GM19025 (cell line): ENCODE measurements around the gene VWA8.

Experiments
- ATAC-seq: cut with Tn5 transposase; IDR thresholded peaks from one replicate; pipeline ENCODE4 v1.9.1; 2021; ENCODE audit warnings: mild to moderate bottlenecking, low read depth, moderate library complexity; ENCODE audit not compliant: unreplicated experiment

The VWA8 gene

GRCh38 chr13:41565846-41566245 is 395.1 kb downstream of the VWA8 start:
- no peak for ATAC-seq

GRCh38 chr13:41565216-41565615 is 395.7 kb downstream of the VWA8 start:
- no peak for ATAC-seq

- no peak for ATAC-seq
Measured at GRCh38 chr13:41563984-41564365, 396.9 kb downstream of the VWA8 start.

GRCh38 chr13:41563341-41563983 is 397.4 kb downstream of the VWA8 start:
- ATAC-seq = no peak

GRCh38 chr13:41562541-41563178 is 398.2 kb downstream of the VWA8 start:
- no peak for ATAC-seq

GRCh38 chr13:41562083-41562482 is 398.8 kb downstream of the VWA8 start:
- no peak for ATAC-seq

- no peak for ATAC-seq
Measured at GRCh38 chr13:41561170-41561569, 399.7 kb downstream of the VWA8 start.

GRCh38 chr13:41558781-41559560 is 401.9 kb downstream of the VWA8 start:
- ATAC-seq = no peak

- no peak for ATAC-seq
Measured at GRCh38 chr13:41557719-41558118, 403.2 kb downstream of the VWA8 start.

- ATAC-seq = peak; percentile 92
Measured at GRCh38 chr13:41554626-41555386, 406.1 kb downstream of the VWA8 start.

GRCh38 chr13:41554180-41554579 is 406.7 kb downstream of the VWA8 start:
- no peak for ATAC-seq

- no peak for ATAC-seq
Measured at GRCh38 chr13:41552031-41552430, 408.9 kb downstream of the VWA8 start.

GRCh38 chr13:41550276-41550675 is 410.6 kb downstream of the VWA8 start:
- no peak for ATAC-seq

GRCh38 chr13:41549491-41549890 is 411.4 kb downstream of the VWA8 start:
- no peak for ATAC-seq

GRCh38 chr13:41548910-41549309 is 412.0 kb downstream of the VWA8 start:
- ATAC-seq = no peak

- no peak for ATAC-seq
Measured at GRCh38 chr13:41548031-41548430, 412.9 kb downstream of the VWA8 start.

- no peak for ATAC-seq
Measured at GRCh38 chr13:41547251-41548000, 413.5 kb downstream of the VWA8 start.

GRCh38 chr13:41546372-41547190 is 414.3 kb downstream of the VWA8 start:
- ATAC-seq = no peak

GRCh38 chr13:41545432-41545707 is 415.5 kb downstream of the VWA8 start:
- ATAC-seq = no peak
